ENCODE data around the gene TUBGCP3.

TUBGCP3 gene

GRCh38 chr13:112457081-112457480, 130.9 kb downstream of the TUBGCP3 start:
- H3K9ac ChIP-seq (ENCODE audit: low read depth, low read length), result no peak overlapping the region
- no peak overlapping the region for H3K4me3 ChIP-seq (ENCODE audit: low read length)
- WGBS, result 96% methylated on average over 9 of the region's 9 CpGs
- H3K4me1 ChIP-seq (ENCODE audit: insufficient read depth, low read length), result no peaks in the 10 kb centered on the region
- H3K27ac ChIP-seq (ENCODE audit: low read depth, low read length), result no peak overlapping the region
- H3K27me3 ChIP-seq (ENCODE audit: insufficient read depth, low read length), result no peaks in the 10 kb centered on the region
- no peaks in the 10 kb centered on the region for H3K36me3 ChIP-seq (ENCODE audit: insufficient read depth, low read length)
- H3K9me3 ChIP-seq (ENCODE audit: insufficient read depth, low read depth, low read length), result no peaks in the 10 kb centered on the region

GRCh38 chr13:112456138-112457056, 131.6 kb downstream of the TUBGCP3 start:
- WGBS, result 85% methylated on average over 22 of the region's 22 CpGs
- Histone ChIP-seq H3K27me3 (ENCODE audit: insufficient read depth, low read length) (no peaks in the 10 kb centered on the region), H3K9me3 (ENCODE audit: insufficient read depth, low read depth, low read length) (no peaks in the 10 kb centered on the region), H3K4me3 (ENCODE audit: low read length) (no peak overlapping the region), H3K9ac (ENCODE audit: low read depth, low read length) (no peak overlapping the region), H3K36me3 (ENCODE audit: insufficient read depth, low read length) (no peaks in the 10 kb centered on the region), H3K4me1 (ENCODE audit: insufficient read depth, low read length) (no peaks in the 10 kb centered on the region), H3K27ac (ENCODE audit: low read depth, low read length) (no peak overlapping the region)

- no peaks in the 10 kb centered on the region for H3K9me3 ChIP-seq (ENCODE audit: insufficient read depth, low read depth, low read length)
- H3K27me3 ChIP-seq (ENCODE audit: insufficient read depth, low read length), result no peaks in the 10 kb centered on the region
- 91% methylated on average over 17 of the region's 17 CpGs for WGBS
- no peak overlapping the region for H3K4me3 ChIP-seq (ENCODE audit: low read length)
- no peak overlapping the region for H3K27ac ChIP-seq (ENCODE audit: low read depth, low read length)
- H3K4me1 ChIP-seq (ENCODE audit: insufficient read depth, low read length), result no peaks in the 10 kb centered on the region
- H3K9ac ChIP-seq (ENCODE audit: low read depth, low read length), result no peak overlapping the region
- H3K36me3 ChIP-seq (ENCODE audit: insufficient read depth, low read length), result no peaks in the 10 kb centered on the region
These were observed 132.4 kb downstream of the TUBGCP3 start for GRCh38 chr13:112455476-112456059.

- WGBS, result 90% methylated on average over 16 of the region's 16 CpGs
- no peak overlapping the region for H3K27ac ChIP-seq (ENCODE audit: low read depth, low read length)
- H3K9me3 ChIP-seq (ENCODE audit: insufficient read depth, low read depth, low read length), result no peaks in the 10 kb centered on the region
- no peaks in the 10 kb centered on the region for H3K4me1 ChIP-seq (ENCODE audit: insufficient read depth, low read length)
- H3K36me3 ChIP-seq (ENCODE audit: insufficient read depth, low read length), result no peaks in the 10 kb centered on the region
- no peak overlapping the region for H3K4me3 ChIP-seq (ENCODE audit: low read length)
- no peaks in the 10 kb centered on the region for H3K27me3 ChIP-seq (ENCODE audit: insufficient read depth, low read length)
- no peak overlapping the region for H3K9ac ChIP-seq (ENCODE audit: low read depth, low read length)
These were observed 133.2 kb downstream of the TUBGCP3 start for GRCh38 chr13:112454648-112455334.

GRCh38 chr13:112453874-112454647, 133.9 kb downstream of the TUBGCP3 start:
- H3K9me3 ChIP-seq (ENCODE audit: insufficient read depth, low read depth, low read length), result no peaks in the 10 kb centered on the region
- 87% methylated on average over 30 of the region's 30 CpGs for WGBS
- no peak overlapping the region for H3K4me3 ChIP-seq (ENCODE audit: low read length)
- H3K27ac ChIP-seq (ENCODE audit: low read depth, low read length), result no peak overlapping the region
- no peak overlapping the region for H3K9ac ChIP-seq (ENCODE audit: low read depth, low read length)
- H3K27me3 ChIP-seq (ENCODE audit: insufficient read depth, low read length), result no peaks in the 10 kb centered on the region
- H3K4me1 ChIP-seq (ENCODE audit: insufficient read depth, low read length), result no peaks in the 10 kb centered on the region
- no peaks in the 10 kb centered on the region for H3K36me3 ChIP-seq (ENCODE audit: insufficient read depth, low read length)

- Histone ChIP-seq H3K4me3 (ENCODE audit: low read length) (no peak overlapping the region), H3K27me3 (ENCODE audit: insufficient read depth, low read length) (no peaks in the 10 kb centered on the region), H3K9me3 (ENCODE audit: insufficient read depth, low read depth, low read length) (no peaks in the 10 kb centered on the region), H3K9ac (ENCODE audit: low read depth, low read length) (no peak overlapping the region), H3K4me1 (ENCODE audit: insufficient read depth, low read length) (no peaks in the 10 kb centered on the region), H3K36me3 (ENCODE audit: insufficient read depth, low read length) (no peaks in the 10 kb centered on the region), H3K27ac (ENCODE audit: low read depth, low read length) (no peak overlapping the region)
- WGBS, result 90% methylated on average over 32 of the region's 32 CpGs
These were observed 134.6 kb downstream of the TUBGCP3 start for GRCh38 chr13:112453207-112453829.

- H3K27me3 ChIP-seq (ENCODE audit: insufficient read depth, low read length), result no peaks in the 10 kb centered on the region
- no peak overlapping the region for H3K4me3 ChIP-seq (ENCODE audit: low read length)
- 92% methylated on average over 36 of the region's 36 CpGs for WGBS
These were observed 135.4 kb downstream of the TUBGCP3 start for GRCh38 chr13:112452380-112453206.

GRCh38 chr13:112451512-112452379, 136.2 kb downstream of the TUBGCP3 start:
- Histone ChIP-seq H3K27me3 (ENCODE audit: insufficient read depth, low read length) (no peaks in the 10 kb centered on the region), H3K36me3 (ENCODE audit: insufficient read depth, low read length) (no peaks in the 10 kb centered on the region), H3K9ac (ENCODE audit: low read depth, low read length) (no peak overlapping the region), H3K9me3 (ENCODE audit: insufficient read depth, low read depth, low read length) (no peaks in the 10 kb centered on the region), H3K4me3 (ENCODE audit: low read length) (no peak overlapping the region), H3K27ac (ENCODE audit: low read depth, low read length) (no peak overlapping the region), H3K4me1 (ENCODE audit: insufficient read depth, low read length) (no peaks in the 10 kb centered on the region)
- 92% methylated on average over 43 of the region's 43 CpGs for WGBS

More at GRCh38 chr13:112452380-112453206, 135.4 kb downstream of the TUBGCP3 start:
- Histone ChIP-seq H3K27ac (ENCODE audit: low read depth, low read length) (no peak overlapping the region), H3K9me3 (ENCODE audit: insufficient read depth, low read depth, low read length) (no peaks in the 10 kb centered on the region), H3K36me3 (ENCODE audit: insufficient read depth, low read length) (no peaks in the 10 kb centered on the region), H3K9ac (ENCODE audit: low read depth, low read length) (no peak overlapping the region), H3K4me1 (ENCODE audit: insufficient read depth, low read length) (no peaks in the 10 kb centered on the region)

- no peak overlapping the region for H3K4me3 ChIP-seq (ENCODE audit: low read length)
- no peaks in the 10 kb centered on the region for H3K27me3 ChIP-seq (ENCODE audit: insufficient read depth, low read length)
- H3K9me3 ChIP-seq (ENCODE audit: insufficient read depth, low read depth, low read length), result no peaks in the 10 kb centered on the region
These were observed 137.1 kb downstream of the TUBGCP3 start for GRCh38 chr13:112450904-112451240.

More at GRCh38 chr13:112450904-112451240, 137.1 kb downstream of the TUBGCP3 start:
- H3K27ac ChIP-seq (ENCODE audit: low read depth, low read length), result no peak overlapping the region
- WGBS, result 94% methylated on average over 9 of the region's 9 CpGs
- no peaks in the 10 kb centered on the region for H3K36me3 ChIP-seq (ENCODE audit: insufficient read depth, low read length)
- H3K9ac ChIP-seq (ENCODE audit: low read depth, low read length), result no peak overlapping the region
- H3K4me1 ChIP-seq (ENCODE audit: insufficient read depth, low read length), result no peaks in the 10 kb centered on the region
